Stimulated activated CD8-positive, alpha-beta memory T cell treated with anti-CD3 and anti-CD28 coated beads, Interleukin-4, amount 100 ng/mL, for 24 hours (primary cell): Measurements from ENCODE around the gene ISX.
"Not testable (repeated sequence)": the region's sequence is repeated elsewhere in the genome, so short reads cannot be mapped to it uniquely, and the experiment has no call there.

Source experiments
- DNase-seq: peaks from one replicate; pipeline ENCODE4 v3.0.0-alpha.2; 2020; ENCODE audit warnings: low read depth

The ISX gene

GRCh38 chr22:35065796-35066218 is at the start of gene ISX:
Gene ISX, plus strand, starts transcription at chr22:35066158. Its CDS starts 930 bp downstream, at chr22:35067088.
- DNase-seq = no peak

- no peak for DNase-seq
Measured at GRCh38 chr22:35016909-35017308, 49.0 kb upstream of the ISX start.

GRCh38 chr22:35018995-35019394 is 47.0 kb upstream of the ISX start:
- no peak for DNase-seq

- DNase-seq = no peak
Measured at GRCh38 chr22:35020517-35020916, 45.4 kb upstream of the ISX start.

- DNase-seq = no peak
Measured at GRCh38 chr22:35021161-35021560, 44.8 kb upstream of the ISX start.

- no peak for DNase-seq
Measured at GRCh38 chr22:35022291-35022690, 43.7 kb upstream of the ISX start.

GRCh38 chr22:35023692-35024363 is 42.1 kb upstream of the ISX start:
- peak; percentile 18 for DNase-seq

GRCh38 chr22:35024364-35024692 is 41.6 kb upstream of the ISX start:
- DNase-seq = no peak

- DNase-seq = not testable (repeated sequence)
Measured at GRCh38 chr22:35030112-35030511, 35.8 kb upstream of the ISX start.

GRCh38 chr22:35032571-35032970 is 33.4 kb upstream of the ISX start:
- no peak for DNase-seq

- no peak for DNase-seq
Measured at GRCh38 chr22:35033635-35034296, 32.2 kb upstream of the ISX start.

- DNase-seq = no peak
Measured at GRCh38 chr22:35034963-35035362, 31.0 kb upstream of the ISX start.

GRCh38 chr22:35037089-35037488 is 28.9 kb upstream of the ISX start:
- DNase-seq = no peak

GRCh38 chr22:35039625-35040024 is 26.3 kb upstream of the ISX start:
- DNase-seq = no peak

GRCh38 chr22:35043252-35043933 is 22.6 kb upstream of the ISX start:
- no peak for DNase-seq

- no peak for DNase-seq
Measured at GRCh38 chr22:35043934-35044319, 22.0 kb upstream of the ISX start.

GRCh38 chr22:35044607-35045390 is 21.2 kb upstream of the ISX start:
- no peak for DNase-seq

GRCh38 chr22:35045451-35045850 is 20.5 kb upstream of the ISX start:
- no peak for DNase-seq

- no peak for DNase-seq
Measured at GRCh38 chr22:35046744-35047462, 19.1 kb upstream of the ISX start.

GRCh38 chr22:35050038-35050437 is 15.9 kb upstream of the ISX start:
- not testable (repeated sequence) for DNase-seq

GRCh38 chr22:35051013-35051535 is 14.9 kb upstream of the ISX start:
- no peak for DNase-seq

- no peak for DNase-seq
Measured at GRCh38 chr22:35051791-35052190, 14.2 kb upstream of the ISX start.
